ENCODE results near the gene PADI1.

The PADI1 gene

GRCh38 chr1:17155257-17155920 lies 49.5 kb upstream of the PADI1 start (continued):
- no peak for TF ChIP-seq ZNF501 (tag by site-specific recombination; IDR thresholded peaks at IDR 0.05)
- no peak for TF ChIP-seq ZNF148 (tag by site-specific recombination; IDR thresholded peaks at IDR 0.05; ENCODE audit: borderline replicate concordance)
- TF ChIP-seq ZNF843 (tag by site-specific recombination; IDR thresholded peaks at IDR 0.05), result no peak
- TF ChIP-seq ZNF510 (tag by site-specific recombination; IDR thresholded peaks at IDR 0.05; ENCODE audit: insufficient replicate concordance), result no peak

DNA sequence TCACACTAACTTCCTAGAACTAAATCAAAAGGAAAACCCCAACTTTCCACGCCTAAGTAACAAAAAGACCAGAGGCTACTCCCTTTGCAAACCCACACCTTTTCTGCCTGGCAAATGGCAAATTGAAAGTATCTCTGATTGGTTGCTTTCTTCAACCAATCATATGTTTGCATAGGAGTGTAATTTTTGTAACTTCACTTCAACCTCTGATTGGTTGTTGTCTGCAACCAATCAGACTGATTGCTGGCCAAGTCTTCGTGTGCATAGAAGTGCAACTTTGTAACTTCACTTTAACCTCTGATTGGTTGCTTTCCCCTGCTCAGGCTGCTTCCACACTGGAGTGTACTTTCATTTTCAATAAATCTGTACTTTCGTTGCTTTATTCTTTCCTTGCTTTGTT lies 48.8 kb upstream of the PADI1 start:
- H3K36me3 ChIP-seq (ENCODE audit: control insufficient read depth in 2 of 2, insufficient read depth in 1 of 2, low read length in 2 of 2), result no peaks in the 10 kb centered on the region
- no peaks in the 10 kb centered on the region for H3K9me3 ChIP-seq (ENCODE audit: control insufficient read depth, insufficient read depth, low read depth, low read length)
- H3K4me1 ChIP-seq (ENCODE audit: control insufficient read depth, insufficient read depth, low read length), result no peaks in the 10 kb centered on the region
- TF ChIP-seq KLF10 (tag by site-specific recombination; IDR thresholded peaks at IDR 0.05) (no peak), BCL11A (tag by site-specific recombination; IDR thresholded peaks at IDR 0.05; ENCODE audit: low read depth) (no peak), ZNF585B (tag by site-specific recombination; IDR thresholded peaks at IDR 0.05) (no peak), GFI1B (tag by site-specific recombination; IDR thresholded peaks at IDR 0.05) (no peak), HOXA7 (CRISPR knock-in tag; IDR thresholded peaks at IDR 0.05; ENCODE audit: borderline replicate concordance) (no peak), ZNF610 (tag by site-specific recombination; IDR thresholded peaks at IDR 0.05; ENCODE audit: borderline replicate concordance) (no peak), ZNF837 (tag by site-specific recombination; IDR thresholded peaks at IDR 0.05) (no peak), ZNF600 (tag by site-specific recombination; IDR thresholded peaks at IDR 0.05) (no peak)
- TF ChIP-seq, protein P1, sequence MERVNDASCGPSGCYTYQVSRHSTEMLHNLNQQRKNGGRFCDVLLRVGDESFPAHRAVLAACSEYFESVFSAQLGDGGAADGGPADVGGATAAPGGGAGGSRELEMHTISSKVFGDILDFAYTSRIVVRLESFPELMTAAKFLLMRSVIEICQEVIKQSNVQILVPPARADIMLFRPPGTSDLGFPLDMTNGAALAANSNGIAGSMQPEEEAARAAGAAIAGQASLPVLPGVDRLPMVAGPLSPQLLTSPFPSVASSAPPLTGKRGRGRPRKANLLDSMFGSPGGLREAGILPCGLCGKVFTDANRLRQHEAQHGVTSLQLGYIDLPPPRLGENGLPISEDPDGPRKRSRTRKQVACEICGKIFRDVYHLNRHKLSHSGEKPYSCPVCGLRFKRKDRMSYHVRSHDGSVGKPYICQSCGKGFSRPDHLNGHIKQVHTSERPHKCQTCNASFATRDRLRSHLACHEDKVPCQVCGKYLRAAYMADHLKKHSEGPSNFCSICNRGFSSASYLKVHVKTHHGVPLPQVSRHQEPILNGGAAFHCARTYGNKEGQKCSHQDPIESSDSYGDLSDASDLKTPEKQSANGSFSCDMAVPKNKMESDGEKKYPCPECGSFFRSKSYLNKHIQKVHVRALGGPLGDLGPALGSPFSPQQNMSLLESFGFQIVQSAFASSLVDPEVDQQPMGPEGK (tag by site-specific recombination; IDR thresholded peaks at IDR 0.05), result no peak
- ChIA-PET CTCF (no interaction called here), POLR2A (no interaction called here)
- H3K4me3 ChIP-seq (ENCODE audit: low read depth, low read length), result no peak overlapping the region
- no peak overlapping the region for H3K27ac ChIP-seq (ENCODE audit: extremely low read depth, low read depth, low read length)

DNA sequence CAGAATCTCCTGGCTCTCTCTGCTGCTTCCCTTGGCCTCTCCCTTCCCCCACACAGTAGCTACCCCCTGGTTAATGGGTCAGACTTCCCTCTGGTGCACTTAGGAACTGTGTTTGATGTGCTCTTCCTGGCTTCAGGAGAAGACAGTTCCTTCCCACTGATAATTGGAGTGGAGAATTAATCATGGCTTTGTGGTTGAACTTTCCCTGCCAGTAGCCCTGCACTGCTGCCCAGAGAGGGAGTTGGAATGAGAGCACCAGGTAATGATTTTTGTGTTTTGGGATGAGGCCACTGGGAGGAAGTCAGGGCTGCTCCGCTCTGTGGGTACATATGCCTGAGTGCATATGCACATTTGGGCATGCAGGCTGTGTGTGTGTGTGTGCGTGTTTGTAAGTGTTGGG lies 46.0 kb upstream of the PADI1 start:
- no peak overlapping the region for H3K27ac ChIP-seq (ENCODE audit: extremely low read depth, low read depth, low read length)
- no peaks in the 10 kb centered on the region for H3K9me3 ChIP-seq (ENCODE audit: control insufficient read depth, insufficient read depth, low read depth, low read length)
- H3K36me3 ChIP-seq (ENCODE audit: control insufficient read depth in 2 of 2, insufficient read depth in 1 of 2, low read length in 2 of 2), result no peaks in the 10 kb centered on the region
- ChIA-PET CTCF (interaction anchor here (1.3 kb wide), 1 partner anchor 34 kb away, joined by 4 read pairs; no protein-coding TSS in a partner anchor), POLR2A (no interaction called here)
- H3K4me3 ChIP-seq (ENCODE audit: low read depth, low read length), result no peak overlapping the region
- TF ChIP-seq ZNF175 (tag by site-specific recombination; IDR thresholded peaks at IDR 0.05), result no peak
- no peak for TF ChIP-seq SCRT2 (tag by site-specific recombination; IDR thresholded peaks at IDR 0.05)
- no peak for TF ChIP-seq OVOL3 (tag by site-specific recombination; IDR thresholded peaks at IDR 0.05)
- TF ChIP-seq ZNF221 (tag by site-specific recombination; IDR thresholded peaks at IDR 0.05; ENCODE audit: borderline replicate concordance), result no peak
- TF ChIP-seq, protein P2, sequence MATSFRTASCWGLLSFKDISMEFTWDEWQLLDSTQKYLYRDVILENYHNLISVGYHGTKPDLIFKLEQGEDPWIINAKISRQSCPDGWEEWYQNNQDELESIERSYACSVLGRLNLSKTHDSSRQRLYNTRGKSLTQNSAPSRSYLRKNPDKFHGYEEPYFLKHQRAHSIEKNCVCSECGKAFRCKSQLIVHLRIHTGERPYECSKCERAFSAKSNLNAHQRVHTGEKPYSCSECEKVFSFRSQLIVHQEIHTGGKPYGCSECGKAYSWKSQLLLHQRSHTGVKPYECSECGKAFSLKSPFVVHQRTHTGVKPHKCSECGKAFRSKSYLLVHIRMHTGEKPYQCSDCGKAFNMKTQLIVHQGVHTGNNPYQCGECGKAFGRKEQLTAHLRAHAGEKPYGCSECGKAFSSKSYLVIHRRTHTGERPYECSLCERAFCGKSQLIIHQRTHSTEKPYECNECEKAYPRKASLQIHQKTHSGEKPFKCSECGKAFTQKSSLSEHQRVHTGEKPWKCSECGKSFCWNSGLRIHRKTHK (tag by site-specific recombination; IDR thresholded peaks at IDR 0.05), result no peak
- TF ChIP-seq ZNF571 (tag by site-specific recombination; IDR thresholded peaks at IDR 0.05), result no peak
- TF ChIP-seq ZNF670 (tag by site-specific recombination; IDR thresholded peaks at IDR 0.05; ENCODE audit: low read depth), result no peak
- no peak for TF ChIP-seq ZNF510 (tag by site-specific recombination; IDR thresholded peaks at IDR 0.05; ENCODE audit: insufficient replicate concordance)
- no peak for TF ChIP-seq KLF8 (tag by site-specific recombination; IDR thresholded peaks at IDR 0.05)
- TF ChIP-seq ZNF214 (tag by site-specific recombination; IDR thresholded peaks at IDR 0.05; ENCODE audit: borderline replicate concordance), result no peak
- H3K4me1 ChIP-seq (ENCODE audit: control insufficient read depth, insufficient read depth, low read length), result no peaks in the 10 kb centered on the region

Measured in HEK293 (cell line).